GM23338 (cell line): ENCODE measurements around the gene MAST4.

ENCODE experiments used
- CREB1 ChIP-seq: fragments of 250-450 bp; sonication (Bioruptor Pico); IDR thresholded peaks from 2 replicates; pipeline ENCODE4 v1.5.0; 2020; ENCODE audit warnings: low read depth, mild to moderate bottlenecking, moderate library complexity
- CTCF ChIP-seq, 2 experiments: fragments of 200-600 bp in 1 of 2; sonication (generic) in 1 of 2; conservative IDR thresholded peaks; 2 replicates each; pipeline versions ENCODE4 v1.5.1 to v1.6.1; 2016 to 2017; ENCODE audit warnings: antibody characterized with exemption in 2 of 2, low read depth in 2 of 2, mild to moderate bottlenecking in 2 of 2, moderate library complexity in 1 of 2
- EZH2 ChIP-seq: fragments of 200-600 bp; sonication (generic); IDR thresholded peaks from one replicate; pipeline ENCODE4 v1.8.0; 2017; ENCODE audit warnings: antibody characterized with exemption, mild to moderate bottlenecking, low read depth; ENCODE audit not compliant: unreplicated experiment
- EZH2phosphoT487 ChIP-seq: fragments of 200-600 bp; sonication (generic); IDR thresholded peaks from one replicate; pipeline ENCODE4 v1.8.1; 2018; ENCODE audit warnings: antibody characterized with exemption; ENCODE audit not compliant: unreplicated experiment
- JUNB ChIP-seq: IDR thresholded peaks from one replicate; pipeline ENCODE4 v1.6.1; 2016; ENCODE audit warnings: antibody characterized with exemption; ENCODE audit not compliant: unreplicated experiment
- NANOG ChIP-seq: IDR thresholded peaks from 2 replicates; pipeline ENCODE4 v1.6.1; 2016; ENCODE audit warnings: antibody characterized with exemption, borderline replicate concordance
- POLR2AphosphoS5 ChIP-seq: IDR thresholded peaks from 2 replicates; pipeline ENCODE4 v1.6.1; 2016; ENCODE audit warnings: antibody characterized with exemption, low read depth
- REST ChIP-seq: IDR thresholded peaks from one replicate; pipeline ENCODE4 v1.6.1; 2018; ENCODE audit warnings: antibody characterized with exemption; ENCODE audit not compliant: unreplicated experiment
- STAT1 ChIP-seq: IDR thresholded peaks from one replicate; pipeline ENCODE4 v1.6.1; 2016; ENCODE audit warnings: antibody characterized with exemption; ENCODE audit not compliant: unreplicated experiment
- ZNF114 ChIP-seq: fragments of 250-450 bp; sonication (Bioruptor Pico); IDR thresholded peaks from 2 replicates; pipeline ENCODE4 v1.5.0; 2020; ENCODE audit warnings: mild to moderate bottlenecking, moderate library complexity
- ZNF331 ChIP-seq: fragments of 250-450 bp; sonication (Bioruptor Pico); IDR thresholded peaks from 2 replicates; pipeline ENCODE4 v1.5.0; 2020; ENCODE audit warnings: low read depth, mild to moderate bottlenecking, moderate library complexity
- ZNF462 ChIP-seq: fragments of 250-450 bp; sonication (Bioruptor Pico); IDR thresholded peaks from 2 replicates; pipeline ENCODE4 v1.5.0; 2020; ENCODE audit warnings: mild to moderate bottlenecking, moderate library complexity
- TF ChIP-seq, protein P1 (sequence below): IDR thresholded peaks from 2 replicates; pipeline ENCODE4 v1.6.1; 2016; ENCODE audit warnings: antibody characterized with exemption

- TF ChIP-seq CTCF (conservative IDR thresholded peaks at IDR 0.05; ENCODE audit: low read depth in 2 of 2) (no peak), EZH2 (no peak), EZH2phosphoT487 (no peak), REST (no peak), ZNF462 (no peak), POLR2AphosphoS5 (no peak), JUNB (no peak), CREB1 (CRISPR knock-in tag) (no peak), NANOG (peak; percentile 21; the same call in 1 of the 2 replicates), ZNF331 (no peak), ZNF114 (CRISPR knock-in tag) (no peak), STAT1 (no peak)
- TF ChIP-seq, protein P1, sequence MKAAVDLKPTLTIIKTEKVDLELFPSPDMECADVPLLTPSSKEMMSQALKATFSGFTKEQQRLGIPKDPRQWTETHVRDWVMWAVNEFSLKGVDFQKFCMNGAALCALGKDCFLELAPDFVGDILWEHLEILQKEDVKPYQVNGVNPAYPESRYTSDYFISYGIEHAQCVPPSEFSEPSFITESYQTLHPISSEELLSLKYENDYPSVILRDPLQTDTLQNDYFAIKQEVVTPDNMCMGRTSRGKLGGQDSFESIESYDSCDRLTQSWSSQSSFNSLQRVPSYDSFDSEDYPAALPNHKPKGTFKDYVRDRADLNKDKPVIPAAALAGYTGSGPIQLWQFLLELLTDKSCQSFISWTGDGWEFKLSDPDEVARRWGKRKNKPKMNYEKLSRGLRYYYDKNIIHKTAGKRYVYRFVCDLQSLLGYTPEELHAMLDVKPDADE = no peak
These were observed 446.2 kb downstream of the MAST4 start for GRCh38 chr5:67042176-67043003.
